Measurements from ENCODE around the gene TENT5C. TPM values are rescaled to one million over a fixed set of nuclear protein-coding genes. Genes with fewer than 3 reads are reported as not detected.

TENT5C gene
- total RNA-seq, 4 donors from 2014 or later: 0.27 to 2.8 (median 1.3) TPM

DNA sequence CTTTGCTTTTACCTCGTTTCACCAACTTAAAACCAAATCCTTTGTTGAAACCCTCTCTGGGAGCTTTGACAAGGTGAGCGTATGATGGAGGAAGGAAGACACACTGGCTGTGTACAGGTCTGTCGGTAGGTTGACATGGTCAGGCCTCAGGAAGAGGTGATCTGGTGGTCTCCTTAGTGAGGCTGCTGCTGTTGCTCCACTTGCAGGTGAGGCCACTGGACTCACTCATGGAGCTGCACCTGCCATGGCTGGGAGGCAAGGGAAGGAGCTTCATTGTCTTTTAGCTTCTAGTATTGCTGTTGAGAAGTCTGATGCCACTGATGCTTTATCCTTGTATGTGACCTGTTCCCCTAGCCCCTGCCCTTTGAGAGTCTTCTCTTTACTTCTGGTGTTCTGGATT is 35.7 kb downstream of the TENT5C start:
- Histone ChIP-seq H3K4me1 (no peaks in the 10 kb centered on the region), H3K4me3 (no peak overlapping the region), H3K27ac (no peak overlapping the region), H3K27me3 (peaks cover 0 to 6% (median 0%) of the 10 kb centered on the region in 4 donors), H3K9me3 (no peaks in the 10 kb centered on the region), H3K36me3 (no peaks in the 10 kb centered on the region)
- intact Hi-C loops (cut with DNase I): no loop called here
- 86 to 87% methylated on average over 3 of the region's 3 CpGs for WGBS, 2 donors
- no peak for DNase-seq
- TF ChIP-seq, protein P1, sequence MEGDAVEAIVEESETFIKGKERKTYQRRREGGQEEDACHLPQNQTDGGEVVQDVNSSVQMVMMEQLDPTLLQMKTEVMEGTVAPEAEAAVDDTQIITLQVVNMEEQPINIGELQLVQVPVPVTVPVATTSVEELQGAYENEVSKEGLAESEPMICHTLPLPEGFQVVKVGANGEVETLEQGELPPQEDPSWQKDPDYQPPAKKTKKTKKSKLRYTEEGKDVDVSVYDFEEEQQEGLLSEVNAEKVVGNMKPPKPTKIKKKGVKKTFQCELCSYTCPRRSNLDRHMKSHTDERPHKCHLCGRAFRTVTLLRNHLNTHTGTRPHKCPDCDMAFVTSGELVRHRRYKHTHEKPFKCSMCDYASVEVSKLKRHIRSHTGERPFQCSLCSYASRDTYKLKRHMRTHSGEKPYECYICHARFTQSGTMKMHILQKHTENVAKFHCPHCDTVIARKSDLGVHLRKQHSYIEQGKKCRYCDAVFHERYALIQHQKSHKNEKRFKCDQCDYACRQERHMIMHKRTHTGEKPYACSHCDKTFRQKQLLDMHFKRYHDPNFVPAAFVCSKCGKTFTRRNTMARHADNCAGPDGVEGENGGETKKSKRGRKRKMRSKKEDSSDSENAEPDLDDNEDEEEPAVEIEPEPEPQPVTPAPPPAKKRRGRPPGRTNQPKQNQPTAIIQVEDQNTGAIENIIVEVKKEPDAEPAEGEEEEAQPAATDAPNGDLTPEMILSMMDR (IDR thresholded peaks at IDR 0.05): no peak
- TF ChIP-seq POLR2A (IDR thresholded peaks at IDR 0.05): no peak

DNA sequence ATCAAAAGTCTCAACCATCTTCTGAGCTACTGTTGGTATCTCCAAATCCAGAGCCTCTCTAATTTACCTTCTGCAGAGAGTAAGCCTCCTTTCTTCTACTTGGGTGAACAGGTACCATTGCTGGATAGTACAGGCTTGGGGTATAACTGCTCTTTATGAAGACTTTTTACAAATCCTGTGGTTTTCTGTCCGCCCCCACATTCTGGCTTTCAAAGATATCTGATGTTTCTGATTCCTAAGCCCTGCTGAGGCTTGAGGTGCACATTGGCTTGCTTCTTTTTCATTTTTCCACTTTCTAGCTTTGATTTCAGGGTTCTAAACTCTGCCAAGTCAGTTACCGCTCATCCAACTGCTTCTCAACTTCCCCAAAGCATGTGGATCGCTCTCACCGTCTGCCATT is 37.1 kb downstream of the TENT5C start:
- H3K27me3 ChIP-seq: peaks cover 0 to 6% (median 0%) of the 10 kb centered on the region in 4 donors
- H3K36me3 ChIP-seq: no peaks in the 10 kb centered on the region
- intact Hi-C loops (cut with DNase I): no loop called here
- H3K4me1 ChIP-seq: no peaks in the 10 kb centered on the region
- H3K27ac ChIP-seq: no peak overlapping the region
- H3K9me3 ChIP-seq: no peaks in the 10 kb centered on the region
- TF ChIP-seq, protein P1 (IDR thresholded peaks at IDR 0.05): no peak
- TF ChIP-seq POLR2A (IDR thresholded peaks at IDR 0.05): no peak
- 84 to 91% methylated on average over 4 of the region's 4 CpGs for WGBS, 2 donors
- no peak overlapping the region for H3K4me3 ChIP-seq
- DNase-seq: no peak

DNA sequence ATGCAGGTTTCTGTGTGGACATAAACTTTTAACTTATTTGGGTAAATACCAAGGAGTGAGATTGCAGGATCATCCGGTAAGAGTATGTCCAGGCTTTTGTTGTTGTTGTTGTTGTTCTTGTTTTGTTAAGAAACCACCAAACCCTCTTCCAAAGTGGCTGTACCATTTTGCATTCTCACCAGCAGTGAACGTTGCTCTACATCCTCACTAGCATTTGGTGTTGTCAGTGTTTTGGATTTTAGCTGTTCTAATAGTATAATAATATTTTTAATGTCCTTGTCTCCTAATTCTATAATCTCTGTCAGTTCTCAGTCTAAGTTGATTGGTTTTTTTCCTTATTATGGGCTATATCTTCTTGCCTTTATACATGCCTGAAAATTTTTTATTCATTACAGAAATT is 37.8 kb downstream of the TENT5C start:
- 73 to 77% methylated on average over 2 of the region's 2 CpGs for WGBS, 2 donors
- Histone ChIP-seq H3K9me3 (no peaks in the 10 kb centered on the region), H3K4me1 (no peaks in the 10 kb centered on the region), H3K27ac (no peak overlapping the region), H3K36me3 (no peaks in the 10 kb centered on the region), H3K4me3 (no peak overlapping the region), H3K27me3 (peaks cover 0 to 6% (median 0%) of the 10 kb centered on the region in 4 donors)
- intact Hi-C loops (cut with DNase I): no loop called here
- no peak for TF ChIP-seq POLR2A (IDR thresholded peaks at IDR 0.05)
- TF ChIP-seq, protein P1 (IDR thresholded peaks at IDR 0.05): no peak
- DNase-seq: no peak

DNA sequence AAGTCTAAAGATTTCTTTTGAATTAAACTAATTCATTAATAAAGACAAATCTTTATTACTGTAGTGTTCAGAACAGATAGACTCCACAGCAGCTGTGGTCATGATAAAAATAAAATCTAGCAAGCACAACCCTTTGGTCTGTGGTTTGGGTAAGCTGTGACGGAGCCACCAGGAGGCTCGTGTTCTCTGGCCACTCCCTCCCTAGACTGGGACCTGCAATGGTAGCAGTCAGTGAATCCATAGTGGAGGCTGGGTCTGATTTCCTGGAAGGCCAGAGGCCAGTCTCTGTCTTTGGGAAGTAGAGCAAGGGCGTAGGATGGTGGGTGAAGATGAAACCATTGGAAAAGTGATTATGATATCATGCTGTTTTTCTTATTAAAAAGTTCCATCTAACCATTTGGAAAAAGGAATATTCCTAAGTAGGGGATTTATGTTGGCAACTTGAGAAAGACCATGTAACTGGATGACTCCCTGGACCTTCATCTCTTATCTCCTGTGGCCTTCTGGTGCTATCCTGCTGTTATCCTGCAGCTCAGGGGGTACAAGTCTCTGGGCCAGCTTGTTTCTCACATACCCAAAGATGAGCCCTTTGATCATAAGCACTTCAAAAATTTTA is 39.0 kb downstream of the TENT5C start:
- Histone ChIP-seq H3K27me3 (peaks cover 0 to 6% (median 0%) of the 10 kb centered on the region in 4 donors), H3K27ac (no peak overlapping the region), H3K4me3 (no peak overlapping the region), H3K36me3 (no peaks in the 10 kb centered on the region), H3K4me1 (no peaks in the 10 kb centered on the region), H3K9me3 (no peaks in the 10 kb centered on the region)
- DNase-seq: no peak
- TF ChIP-seq POLR2A (IDR thresholded peaks at IDR 0.05): no peak
- TF ChIP-seq, protein P1 (IDR thresholded peaks at IDR 0.05): no peak
- WGBS, 2 donors: 69 to 72% methylated on average over 3 of the region's 3 CpGs
- intact Hi-C loops (cut with DNase I): no loop called here

GRCh38 chr1:117645343-117645742 is 39.5 kb downstream of the TENT5C start:
- intact Hi-C loops (cut with DNase I): no loop called here

More at GRCh38 chr1:117645343-117645742, 39.5 kb downstream of the TENT5C start:
- Histone ChIP-seq H3K36me3 (no peaks in the 10 kb centered on the region), H3K27me3 (peaks cover 0 to 6% (median 0%) of the 10 kb centered on the region in 4 donors), H3K27ac (no peak overlapping the region), H3K4me1 (no peaks in the 10 kb centered on the region), H3K4me3 (no peak overlapping the region), H3K9me3 (no peaks in the 10 kb centered on the region)
- no peak for DNase-seq
- TF ChIP-seq, protein P1 (IDR thresholded peaks at IDR 0.05): no peak
- TF ChIP-seq POLR2A (IDR thresholded peaks at IDR 0.05): no peak
- 83 to 92% methylated on average over 4 of the region's 4 CpGs for WGBS, 2 donors
